SK-N-SH (cell line): ENCODE data around the gene CEBPB.

Source experiments
- JUND ChIP-seq: IDR thresholded peaks from 2 replicates; pipeline ENCODE4 v1.4.0; 2012
- TF ChIP-seq, protein P1 (sequence below): fragments of 200-600 bp; sonication (generic); IDR thresholded peaks from 2 replicates; pipeline ENCODE4 v1.6.1; 2017; ENCODE audit warnings: antibody characterized with exemption, mild to moderate bottlenecking, moderate library complexity

DNA sequence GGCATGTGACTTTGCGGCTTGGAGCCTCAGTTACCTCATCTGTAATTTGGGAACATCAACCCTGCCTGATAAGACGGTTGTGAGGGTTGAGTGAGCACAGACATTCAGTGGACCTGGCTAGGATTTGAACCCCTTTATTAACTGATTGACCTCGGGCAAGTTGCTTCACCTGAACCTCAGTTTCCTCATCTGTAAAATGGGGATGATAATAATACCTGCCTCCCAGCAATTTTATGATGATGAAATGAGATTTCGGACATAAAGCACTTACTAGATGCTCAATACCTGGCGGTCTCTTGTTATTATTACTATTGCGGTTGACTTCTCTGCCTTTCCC lies 51.5 kb downstream of the CEBPB start:
- TF ChIP-seq, protein P1, sequence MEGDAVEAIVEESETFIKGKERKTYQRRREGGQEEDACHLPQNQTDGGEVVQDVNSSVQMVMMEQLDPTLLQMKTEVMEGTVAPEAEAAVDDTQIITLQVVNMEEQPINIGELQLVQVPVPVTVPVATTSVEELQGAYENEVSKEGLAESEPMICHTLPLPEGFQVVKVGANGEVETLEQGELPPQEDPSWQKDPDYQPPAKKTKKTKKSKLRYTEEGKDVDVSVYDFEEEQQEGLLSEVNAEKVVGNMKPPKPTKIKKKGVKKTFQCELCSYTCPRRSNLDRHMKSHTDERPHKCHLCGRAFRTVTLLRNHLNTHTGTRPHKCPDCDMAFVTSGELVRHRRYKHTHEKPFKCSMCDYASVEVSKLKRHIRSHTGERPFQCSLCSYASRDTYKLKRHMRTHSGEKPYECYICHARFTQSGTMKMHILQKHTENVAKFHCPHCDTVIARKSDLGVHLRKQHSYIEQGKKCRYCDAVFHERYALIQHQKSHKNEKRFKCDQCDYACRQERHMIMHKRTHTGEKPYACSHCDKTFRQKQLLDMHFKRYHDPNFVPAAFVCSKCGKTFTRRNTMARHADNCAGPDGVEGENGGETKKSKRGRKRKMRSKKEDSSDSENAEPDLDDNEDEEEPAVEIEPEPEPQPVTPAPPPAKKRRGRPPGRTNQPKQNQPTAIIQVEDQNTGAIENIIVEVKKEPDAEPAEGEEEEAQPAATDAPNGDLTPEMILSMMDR: no peak
- TF ChIP-seq JUND: no peak
